Fibroblast of pulmonary artery (primary cell): ENCODE data around the gene TMCO5A.

ENCODE experiments used
- DNase-seq: peaks from one replicate; pipeline ENCODE4 v3.0.0-alpha.2; 2010; ENCODE audit warnings: low read depth
- H3K4me3 ChIP-seq: replicated peaks from 2 replicates; pipeline ENCODE4 v1.5.1; 2011; ENCODE audit warnings: low read depth, mild to moderate bottlenecking, control low read depth, low read length, moderate library complexity
- CTCF ChIP-seq: IDR thresholded peaks from 2 replicates; pipeline ENCODE4 v1.5.1; 2011; ENCODE audit warnings: mild to moderate bottlenecking, control low read depth, low read length, inconsistent platforms; ENCODE audit errors: missing control alignments

Gene TMCO5A

GRCh38 chr15:37929238-37929637, 5.2 kb upstream of the TMCO5A start:
- TF ChIP-seq CTCF, result no peak
- DNase-seq, result peak; percentile 14
- no peak overlapping the region for H3K4me3 ChIP-seq

- DNase-seq, result peak; percentile 16
- TF ChIP-seq CTCF, result no peak
- no peak overlapping the region for H3K4me3 ChIP-seq
Observed at GRCh38 chr15:37931321-37931720, 3.1 kb upstream of the TMCO5A start.

- no peak overlapping the region for H3K4me3 ChIP-seq
- peak; percentile 51 for DNase-seq
- no peak for TF ChIP-seq CTCF
Observed at GRCh38 chr15:37931868-37932267, 2.6 kb upstream of the TMCO5A start.

GRCh38 chr15:37932549-37932948, 1.9 kb upstream of the TMCO5A start:
- DNase-seq, result no peak
- TF ChIP-seq CTCF, result no peak
- no peak overlapping the region for H3K4me3 ChIP-seq

GRCh38 chr15:37933666-37934065, 774 bp upstream of the TMCO5A start:
- peak; percentile 81 for DNase-seq
- H3K4me3 ChIP-seq, result no peak overlapping the region
- no peak for TF ChIP-seq CTCF

- DNase-seq, result no peak
- no peak overlapping the region for H3K4me3 ChIP-seq
Observed at GRCh38 chr15:37940876-37941275, 6.4 kb downstream of the TMCO5A start.

More at GRCh38 chr15:37940876-37941275, 6.4 kb downstream of the TMCO5A start:
- no peak for TF ChIP-seq CTCF
